Ascending aorta (tissue), 2 donors: ENCODE data around the gene IFITM5. TPM values are rescaled to one million over a fixed set of nuclear protein-coding genes. Genes with fewer than 3 reads are reported as not detected.

Source experiments
- DNase-seq, 2 donors: peaks; one replicate each; pipeline ENCODE4 v3.0.0-alpha.2; 2019; ENCODE audit warnings: low spot score in 2 of 2
- H3K27ac ChIP-seq, 2 donors: fragments of 200-600 bp; sonication (generic); one replicate each; pipeline ENCODE4 v1.5.1; 2016 to 2017; ENCODE audit warnings: mild to moderate bottlenecking in 1 of 2
- H3K27me3 ChIP-seq: fragments of 200-600 bp; sonication (generic); one replicate; pipeline ENCODE4 v1.5.1; 2017
- H3K36me3 ChIP-seq, 2 donors: fragments of 200-600 bp; sonication (generic); one replicate each; pipeline ENCODE4 v1.5.1; 2016
- H3K4me1 ChIP-seq, 2 donors: fragments of 200-600 bp; sonication (generic); one replicate each; pipeline ENCODE4 v1.5.1; 2016 to 2017; ENCODE audit warnings: mild to moderate bottlenecking in 1 of 2
- H3K4me3 ChIP-seq, 2 donors: fragments of 200-600 bp; sonication (generic); one replicate each; pipeline ENCODE4 v1.5.1; 2016 to 2017; ENCODE audit warnings: mild to moderate bottlenecking in 1 of 2
- H3K9me3 ChIP-seq, 2 donors: fragments of 200-600 bp; sonication (generic); one replicate each; pipeline ENCODE4 v1.5.1; 2016
- intact Hi-C: fragments of 100-400 bp; cut with DNase I; formaldehyde crosslinking; loops from one replicate; pipeline ENCODE4 v1.15.1; 2023
- total RNA-seq: library from RNA; depleted of rRNA; stranded (reverse); fragments of >200 nt; gene quantifications from one replicate; pipeline ENCODE4 v1.1.0, GENCODE V29; 2016
- TF ChIP-seq, protein P1 (sequence below), 3 experiments: fragments of 200-600 bp in 2 of 3; fragments of 450-650 bp in 1 of 3; sonication (generic) in 2 of 3; IDR thresholded peaks; one replicate each; pipeline ENCODE4 v1.5.1; 2016 to 2019; ENCODE audit warnings: antibody characterized with exemption in 3 of 3, mild to moderate bottlenecking in 1 of 3, moderate library complexity in 1 of 3

Gene IFITM5
- total RNA-seq, 1 donor from 2014 or later: not detected

- H3K4me3 ChIP-seq: no peak overlapping the region
- H3K36me3 ChIP-seq: no peaks in the 10 kb centered on the region
- intact Hi-C loops: no loop called here
- no peaks in the 10 kb centered on the region for H3K9me3 ChIP-seq
- no peak overlapping the region for H3K27ac ChIP-seq
- TF ChIP-seq, protein P1, sequence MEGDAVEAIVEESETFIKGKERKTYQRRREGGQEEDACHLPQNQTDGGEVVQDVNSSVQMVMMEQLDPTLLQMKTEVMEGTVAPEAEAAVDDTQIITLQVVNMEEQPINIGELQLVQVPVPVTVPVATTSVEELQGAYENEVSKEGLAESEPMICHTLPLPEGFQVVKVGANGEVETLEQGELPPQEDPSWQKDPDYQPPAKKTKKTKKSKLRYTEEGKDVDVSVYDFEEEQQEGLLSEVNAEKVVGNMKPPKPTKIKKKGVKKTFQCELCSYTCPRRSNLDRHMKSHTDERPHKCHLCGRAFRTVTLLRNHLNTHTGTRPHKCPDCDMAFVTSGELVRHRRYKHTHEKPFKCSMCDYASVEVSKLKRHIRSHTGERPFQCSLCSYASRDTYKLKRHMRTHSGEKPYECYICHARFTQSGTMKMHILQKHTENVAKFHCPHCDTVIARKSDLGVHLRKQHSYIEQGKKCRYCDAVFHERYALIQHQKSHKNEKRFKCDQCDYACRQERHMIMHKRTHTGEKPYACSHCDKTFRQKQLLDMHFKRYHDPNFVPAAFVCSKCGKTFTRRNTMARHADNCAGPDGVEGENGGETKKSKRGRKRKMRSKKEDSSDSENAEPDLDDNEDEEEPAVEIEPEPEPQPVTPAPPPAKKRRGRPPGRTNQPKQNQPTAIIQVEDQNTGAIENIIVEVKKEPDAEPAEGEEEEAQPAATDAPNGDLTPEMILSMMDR (IDR thresholded peaks at IDR 0.05): peak in 1 of 3 experiments; percentile 8
- H3K27me3 ChIP-seq: no peaks in the 10 kb centered on the region
- peaks cover 0 to 12% of the 10 kb centered on the region in 2 donors for H3K4me1 ChIP-seq
- no peak for DNase-seq
Observed at GRCh38 chr11:299951-300735, 817 bp upstream of the IFITM5 start.

DNA sequence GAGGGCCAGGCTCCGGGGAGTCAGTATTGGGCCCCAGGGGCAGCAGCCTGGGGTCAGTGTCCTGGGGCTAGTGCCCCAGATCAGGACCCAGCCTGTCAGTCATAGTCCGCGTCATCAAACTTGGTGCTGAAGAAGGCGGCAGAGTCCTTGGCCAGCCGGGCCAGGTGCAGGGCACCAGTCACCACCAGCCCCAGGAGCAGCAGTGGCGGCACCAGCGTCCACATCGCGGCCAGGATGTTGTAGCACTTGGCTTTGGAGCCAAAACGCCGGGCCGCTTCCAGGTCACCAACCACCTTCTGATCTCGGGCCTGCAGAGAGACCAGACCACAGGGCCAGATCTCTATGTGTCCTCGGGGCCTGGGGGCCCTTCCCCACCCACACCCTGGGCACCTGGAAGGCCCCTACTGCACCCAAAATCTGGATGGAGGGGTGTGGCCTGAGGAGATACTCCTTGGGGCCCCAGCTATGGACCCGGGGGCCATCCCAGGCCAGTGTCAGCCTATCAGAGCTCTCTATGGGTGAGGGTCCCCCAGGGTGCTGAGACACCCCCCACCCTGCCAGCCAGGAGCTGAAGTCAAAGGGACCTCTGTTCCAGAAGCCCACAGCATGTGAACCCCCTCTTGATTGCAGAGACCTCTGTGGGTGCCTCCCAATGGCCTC is 790 bp downstream of the IFITM5 start:
- no peak overlapping the region for H3K4me3 ChIP-seq
- DNase-seq: no peak
- TF ChIP-seq, protein P1 (IDR thresholded peaks at IDR 0.05): no peak
- no peak overlapping the region for H3K27ac ChIP-seq
- H3K36me3 ChIP-seq: peaks cover 7 to 8% of the 10 kb centered on the region in 2 donors
- H3K9me3 ChIP-seq: no peaks in the 10 kb centered on the region
- H3K4me1 ChIP-seq: peaks cover 0 to 6% of the 10 kb centered on the region in 2 donors
- no peaks in the 10 kb centered on the region for H3K27me3 ChIP-seq
- intact Hi-C loops: no loop called here

DNA sequence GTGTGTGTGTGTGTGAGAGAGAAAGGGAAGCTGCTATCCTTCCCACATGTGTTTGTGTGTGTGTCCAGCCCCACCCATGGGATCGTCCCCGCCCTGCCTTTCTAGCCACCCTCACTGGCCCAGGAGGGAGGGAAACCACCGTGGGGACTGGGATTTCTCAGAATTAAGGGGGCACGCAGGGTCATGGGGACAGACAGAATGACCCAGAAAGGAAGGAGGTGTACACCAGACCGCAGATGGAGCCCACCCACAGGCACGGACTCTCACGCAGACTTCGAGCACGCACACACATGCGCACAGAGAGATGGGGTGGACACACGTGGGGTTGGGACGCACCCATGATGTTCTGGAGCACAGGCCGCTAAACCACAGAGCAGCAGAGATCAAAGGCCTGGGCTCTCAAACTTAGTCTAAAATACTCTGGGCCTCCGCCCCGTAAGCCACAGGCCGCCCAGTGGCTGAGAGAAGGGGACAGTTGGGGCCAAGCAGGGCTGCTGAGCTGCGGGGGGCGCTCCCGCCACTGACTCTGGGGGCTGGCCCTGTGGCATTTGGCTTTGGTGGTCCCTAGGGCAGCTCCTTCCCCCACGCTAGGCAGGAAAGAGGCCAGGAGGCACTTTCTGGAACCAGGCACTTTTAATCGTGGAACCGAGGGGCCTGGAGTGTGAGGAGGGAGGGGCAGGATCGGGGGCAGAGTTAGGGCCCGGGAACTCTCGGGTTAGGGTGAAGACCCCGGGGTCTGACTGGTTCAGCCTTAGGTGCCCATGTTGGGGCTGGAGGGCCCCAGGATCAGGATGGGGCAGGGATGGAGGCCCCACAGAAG is 1.5 kb downstream of the IFITM5 start:
- H3K4me1 ChIP-seq: peaks cover 0 to 6% of the 10 kb centered on the region in 2 donors
- H3K27ac ChIP-seq: no peak overlapping the region
- H3K9me3 ChIP-seq: no peaks in the 10 kb centered on the region
- TF ChIP-seq, protein P1 (IDR thresholded peaks at IDR 0.05): no peak
- H3K4me3 ChIP-seq: no peak overlapping the region
- H3K27me3 ChIP-seq: no peaks in the 10 kb centered on the region
- intact Hi-C loops: no loop called here
- DNase-seq: no peak
- H3K36me3 ChIP-seq: peaks cover 7 to 11% of the 10 kb centered on the region in 2 donors

DNA sequence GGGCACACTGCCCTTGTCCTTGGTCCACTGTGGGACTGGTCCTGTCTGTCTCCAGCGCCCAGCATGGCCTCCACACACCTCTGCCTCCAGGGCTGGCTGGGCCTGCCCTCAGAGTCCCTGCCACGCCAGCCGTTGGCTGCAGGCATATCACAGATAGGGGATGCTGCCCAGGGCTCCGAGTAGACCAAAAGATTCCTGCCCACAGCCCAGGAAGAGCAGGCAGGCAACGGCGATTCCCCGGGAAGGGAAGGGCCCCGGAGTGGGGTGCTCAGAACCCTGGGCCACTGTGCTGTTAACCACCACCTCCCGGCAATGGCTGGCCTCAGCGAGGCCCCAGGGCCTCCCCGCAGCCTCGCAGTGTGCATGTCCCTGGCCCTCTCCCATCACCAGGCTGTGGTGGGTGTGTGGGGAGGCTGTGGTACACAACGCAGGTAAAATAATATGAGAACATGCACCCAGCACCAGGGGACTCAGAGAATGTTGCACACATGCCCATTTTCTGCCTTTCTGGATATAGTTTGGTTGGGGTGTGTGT is 2.2 kb downstream of the IFITM5 start:
- no peak for DNase-seq
- Histone ChIP-seq H3K4me1 (peaks cover 0 to 6% of the 10 kb centered on the region in 2 donors), H3K4me3 (no peak overlapping the region), H3K27me3 (no peaks in the 10 kb centered on the region), H3K9me3 (no peaks in the 10 kb centered on the region), H3K27ac (no peak overlapping the region), H3K36me3 (peaks cover 7 to 11% of the 10 kb centered on the region in 2 donors)
- TF ChIP-seq, protein P1 (IDR thresholded peaks at IDR 0.05): no peak
- intact Hi-C loops: no loop called here
